Stimulated activated CD4-positive, alpha-beta T cell treated with anti-CD3 and anti-CD28 coated beads, Interleukin-1b, Interleukin-23, amount 100 ng/mL, for 48 hours (primary cell): ENCODE measurements around the gene DRAP1.

Experiments
- DNase-seq: peaks from one replicate; pipeline ENCODE4 v3.0.0-alpha.2; 2020

The DRAP1 gene

DNA sequence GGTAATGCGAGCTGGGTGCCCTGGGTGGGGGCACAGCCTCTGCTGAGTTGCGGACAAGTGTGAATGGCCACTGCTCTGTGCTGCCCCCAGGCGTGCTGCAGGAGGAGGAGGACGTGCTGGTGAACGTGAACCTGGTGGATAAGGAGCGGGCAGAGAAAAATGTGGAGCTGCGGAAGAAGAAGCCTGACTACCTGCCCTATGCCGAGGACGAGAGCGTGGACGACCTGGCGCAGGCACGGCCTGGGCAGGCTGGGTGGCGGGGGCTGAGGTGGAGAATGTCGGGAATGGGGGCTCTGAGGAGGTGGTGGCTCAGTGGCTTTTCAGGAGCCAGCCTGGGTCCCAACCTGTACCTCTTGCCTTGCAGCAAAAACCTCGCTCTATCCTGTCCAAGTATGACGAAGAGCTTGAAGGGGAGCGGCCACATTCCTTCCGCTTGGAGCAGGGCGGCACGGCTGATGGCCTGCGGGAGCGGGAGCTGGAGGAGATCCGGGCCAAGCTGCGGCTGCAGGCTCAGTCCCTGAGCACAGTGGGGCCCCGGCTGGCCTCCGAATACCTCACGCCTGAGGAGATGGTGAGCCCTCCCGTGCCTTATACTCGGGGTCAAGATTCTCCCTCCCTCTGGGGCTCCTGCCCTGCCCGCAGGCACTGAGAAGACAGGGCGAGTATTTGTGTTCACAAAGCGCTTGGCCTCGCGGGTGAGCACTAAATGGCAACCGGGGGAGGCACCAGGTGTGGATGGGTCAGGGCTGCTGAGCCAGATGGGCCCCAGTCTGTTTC, 46.9 kb downstream of the DRAP1 start:
- no peak for DNase-seq

DNA sequence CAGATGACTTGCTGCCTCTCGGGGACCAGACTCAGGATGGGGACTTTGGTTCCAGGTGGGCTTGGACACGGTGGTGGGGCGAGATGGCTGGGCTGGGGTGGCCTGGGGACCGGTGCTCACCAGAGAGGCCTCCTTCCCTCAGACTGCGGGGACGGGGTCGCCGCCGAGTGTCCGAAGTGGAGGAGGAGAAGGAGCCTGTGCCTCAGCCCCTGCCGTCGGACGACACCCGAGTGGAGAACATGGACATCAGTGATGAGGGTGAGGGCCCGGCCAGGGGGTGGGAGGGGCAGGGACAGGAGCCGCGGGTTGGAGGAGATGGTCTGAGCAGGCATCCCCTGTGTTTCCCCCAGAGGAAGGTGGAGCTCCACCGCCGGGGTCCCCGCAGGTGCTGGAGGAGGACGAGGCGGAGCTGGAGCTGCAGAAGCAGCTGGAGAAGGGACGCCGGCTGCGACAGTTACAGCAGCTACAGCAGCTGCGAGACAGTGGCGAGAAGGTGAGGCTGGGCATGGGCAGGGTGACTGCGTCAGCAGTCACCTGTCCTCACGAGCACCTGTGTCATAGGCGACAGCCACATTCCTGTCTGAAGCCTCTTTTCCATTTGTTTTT, 48.2 kb downstream of the DRAP1 start:
- no peak for DNase-seq

DNA sequence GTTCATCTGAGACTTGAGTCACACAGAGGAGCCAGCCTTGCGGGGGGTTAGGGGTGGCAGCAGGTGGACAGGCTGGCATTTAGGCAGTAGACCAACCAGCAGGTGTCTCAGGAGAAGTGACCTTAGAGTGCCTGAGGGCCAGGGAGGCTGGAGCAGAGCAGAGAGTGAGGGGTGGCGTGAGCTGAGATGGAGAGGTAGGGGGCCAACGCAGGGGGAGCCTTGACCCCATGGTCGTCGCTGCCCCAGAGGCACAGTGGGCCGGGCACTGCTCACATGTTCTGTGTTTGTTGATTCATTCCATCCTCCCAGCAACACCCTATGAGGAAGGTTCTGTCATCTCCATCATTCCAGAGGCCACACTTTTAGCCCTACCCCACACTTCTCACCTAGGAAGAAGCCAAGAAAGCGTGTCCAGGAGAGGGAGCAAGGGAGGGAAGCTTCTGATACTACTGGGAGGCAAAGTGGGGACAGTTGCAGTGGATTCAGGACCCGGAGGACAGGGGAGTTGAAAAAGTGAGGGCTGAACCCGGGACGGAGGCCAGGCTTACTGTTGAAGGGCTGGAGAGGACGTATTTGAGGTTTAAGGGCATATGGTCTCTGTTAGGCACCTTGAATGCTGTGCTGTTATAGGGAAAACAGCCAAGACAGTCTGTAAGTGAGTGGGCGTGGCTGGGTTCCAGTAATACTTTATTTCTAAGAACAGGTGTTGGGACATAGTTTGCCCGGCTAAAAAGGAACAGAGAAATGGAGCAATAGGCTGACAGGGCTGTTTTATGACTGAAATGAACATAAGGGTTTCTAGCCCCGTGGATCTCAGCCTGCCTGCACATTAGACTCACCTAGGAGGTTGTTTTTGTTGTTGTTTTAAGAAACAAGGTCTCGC, 49.6 kb downstream of the DRAP1 start:
- no peak for DNase-seq
